Osteocyte (in vitro differentiated cells): ENCODE results near the gene CD200. TPM values are rescaled to one million over a fixed set of nuclear protein-coding genes. Genes with fewer than 3 reads are reported as not detected.
"Not testable (repeated sequence)": the region's sequence is repeated elsewhere in the genome, so short reads cannot be mapped to it uniquely, and the experiment has no call there.

Experiments used
- DNase-seq: peaks from one replicate; pipeline ENCODE4 v3.0.0; 2021; ENCODE audit warnings: mixed read lengths; ENCODE audit not compliant: unreplicated experiment; ENCODE audit errors: extremely low spot score
- H3K27ac Mint-ChIP-seq: one replicate; pipeline ENCODE4 v1.8.0; 2021; ENCODE audit warnings: mild to moderate bottlenecking, mixed read lengths; ENCODE audit not compliant: unreplicated experiment
- H3K27me3 Mint-ChIP-seq: one replicate; pipeline ENCODE4 v1.8.0; 2021; ENCODE audit warnings: mixed read lengths; ENCODE audit not compliant: unreplicated experiment
- H3K36me3 Mint-ChIP-seq: one replicate; pipeline ENCODE4 v1.8.0; 2021; ENCODE audit warnings: mixed read lengths; ENCODE audit not compliant: unreplicated experiment
- H3K4me1 Mint-ChIP-seq: one replicate; pipeline ENCODE4 v1.8.0; 2021; ENCODE audit warnings: mixed read lengths; ENCODE audit not compliant: unreplicated experiment
- H3K4me3 Mint-ChIP-seq: one replicate; pipeline ENCODE4 v1.8.0; 2021; ENCODE audit warnings: mild to moderate bottlenecking, moderate library complexity, mixed read lengths; ENCODE audit not compliant: unreplicated experiment
- H3K9me3 Mint-ChIP-seq: one replicate; pipeline ENCODE4 v1.8.0; 2021; ENCODE audit warnings: mixed read lengths; ENCODE audit not compliant: unreplicated experiment
- CTCF ChIP-seq: fragments of 200-600 bp; sonication (generic); IDR thresholded peaks from 2 replicates; pipeline ENCODE4 v1.5.0; 2021; ENCODE audit warnings: antibody characterized with exemption, mild to moderate bottlenecking, moderate library complexity
- total RNA-seq: library from RNA; stranded (reverse); gene quantifications from 2 replicates; pipeline ENCODE4 v1.2.1, GENCODE V29; 2021

Gene CD200
- total RNA-seq, 1 donor from 2014 or later: 0.27 TPM

GRCh38 chr3:112401617-112402016, 68.7 kb downstream of the CD200 start:
- Mint-ChIP-seq H3K36me3 (no peaks in the 10 kb centered on the region), H3K9me3 (no peaks in the 10 kb centered on the region), H3K4me1 (no peaks in the 10 kb centered on the region), H3K27ac (no peak overlapping the region), H3K4me3 (no peak overlapping the region), H3K27me3 (no peaks in the 10 kb centered on the region)
- DNase-seq: no peak
- TF ChIP-seq CTCF: no peak

GRCh38 chr3:112403103-112403502, 70.1 kb downstream of the CD200 start:
- no peak overlapping the region for H3K27ac Mint-ChIP-seq
- DNase-seq: no peak
- H3K4me1 Mint-ChIP-seq: no peaks in the 10 kb centered on the region
- no peak for TF ChIP-seq CTCF
- no peaks in the 10 kb centered on the region for H3K27me3 Mint-ChIP-seq
- no peaks in the 10 kb centered on the region for H3K36me3 Mint-ChIP-seq
- no peaks in the 10 kb centered on the region for H3K9me3 Mint-ChIP-seq
- H3K4me3 Mint-ChIP-seq: no peak overlapping the region

GRCh38 chr3:112404924-112405549, 72.1 kb downstream of the CD200 start:
- H3K4me3 Mint-ChIP-seq, H3K27ac Mint-ChIP-seq, H3K27me3 Mint-ChIP-seq, H3K36me3 Mint-ChIP-seq, DNase-seq, H3K4me1 Mint-ChIP-seq, H3K9me3 Mint-ChIP-seq: not testable (repeated sequence)

GRCh38 chr3:112405845-112406244, 72.9 kb downstream of the CD200 start:
- no peak for TF ChIP-seq CTCF
- no peak for DNase-seq
- no peaks in the 10 kb centered on the region for H3K9me3 Mint-ChIP-seq
- H3K4me3 Mint-ChIP-seq: no peak overlapping the region
- peaks cover 7% of the 10 kb centered on the region for H3K27me3 Mint-ChIP-seq
- no peaks in the 10 kb centered on the region for H3K36me3 Mint-ChIP-seq
- H3K27ac Mint-ChIP-seq: no peak overlapping the region
- no peaks in the 10 kb centered on the region for H3K4me1 Mint-ChIP-seq

- H3K27ac Mint-ChIP-seq: no peak overlapping the region
- no peak for TF ChIP-seq CTCF
- no peak for DNase-seq
- no peaks in the 10 kb centered on the region for H3K4me1 Mint-ChIP-seq
- peaks cover 7% of the 10 kb centered on the region for H3K27me3 Mint-ChIP-seq
- no peaks in the 10 kb centered on the region for H3K9me3 Mint-ChIP-seq
- H3K4me3 Mint-ChIP-seq: no peak overlapping the region
- H3K36me3 Mint-ChIP-seq: no peaks in the 10 kb centered on the region
These were observed 74.4 kb downstream of the CD200 start for GRCh38 chr3:112407214-112407887.
